CD4-positive, alpha-beta T cell treated with Interferon alpha-2 for 1 hour (primary cell): ENCODE measurements around the gene SEMA4C.

ENCODE experiments used
- DNase-seq, 2 donors: peaks; one replicate each; pipeline ENCODE4 v3.0.0-alpha.2; 2020 to 2022

The SEMA4C gene

DNA sequence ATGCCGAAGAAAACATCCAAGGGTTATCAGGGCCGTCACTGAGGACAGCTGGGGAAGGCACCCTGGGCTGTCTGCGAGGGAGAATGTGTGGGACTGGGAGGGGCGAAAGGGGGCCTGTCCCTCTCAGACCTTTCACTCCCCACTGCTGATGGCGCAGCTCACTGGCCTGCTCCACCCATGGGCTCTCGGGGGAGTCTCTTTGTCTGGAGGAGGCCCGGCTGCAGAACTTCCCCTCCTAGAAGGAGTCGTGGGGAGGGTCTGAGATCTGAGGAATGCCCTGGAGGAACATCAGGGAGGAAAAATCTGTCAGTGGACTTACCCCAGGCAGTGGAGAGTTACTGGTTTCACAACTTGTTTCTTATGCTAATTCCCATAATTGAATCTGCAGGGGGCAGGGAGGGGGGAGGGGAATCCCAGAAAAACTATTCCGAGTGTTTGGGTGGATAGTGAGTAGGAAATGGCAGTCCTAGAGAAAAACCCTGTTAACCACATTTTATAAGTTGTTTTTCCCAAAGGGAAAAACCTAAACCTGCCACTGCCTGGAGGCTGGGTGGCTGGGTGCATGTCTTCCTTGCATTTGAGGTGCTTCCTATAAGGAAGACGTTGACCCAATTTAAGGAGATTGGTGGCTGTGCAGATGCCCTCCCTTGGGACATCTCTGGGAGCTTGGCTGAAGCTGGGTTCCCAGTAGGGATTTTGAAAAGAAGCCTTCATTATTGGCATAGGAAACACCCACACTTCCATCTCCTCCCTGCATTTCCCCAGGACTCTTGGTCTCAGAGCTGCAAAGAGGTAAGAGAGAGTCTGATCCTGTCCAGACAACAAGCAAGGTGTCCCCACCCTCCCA is 11.7 kb upstream of the SEMA4C start:
- DNase-seq: no peak

DNA sequence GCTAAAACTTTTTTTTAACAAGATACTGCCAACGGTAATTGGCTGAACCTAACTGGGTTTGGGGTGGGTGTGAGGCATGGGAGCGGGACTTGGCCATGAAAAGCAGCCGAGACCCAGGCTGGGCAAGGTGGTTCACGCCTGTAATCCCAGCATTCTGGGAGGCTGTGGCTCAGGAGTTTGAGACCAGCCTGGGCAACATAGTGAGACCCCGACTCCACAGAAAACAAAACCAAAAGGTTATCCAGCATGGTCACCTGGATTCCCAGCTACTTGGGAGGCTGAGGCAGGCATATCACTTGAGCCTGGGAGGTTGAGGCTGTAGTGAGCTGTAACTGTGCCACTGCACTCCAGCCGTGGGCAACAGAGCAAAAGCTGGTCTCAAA is 11.0 kb upstream of the SEMA4C start:
- DNase-seq: no peak

DNA sequence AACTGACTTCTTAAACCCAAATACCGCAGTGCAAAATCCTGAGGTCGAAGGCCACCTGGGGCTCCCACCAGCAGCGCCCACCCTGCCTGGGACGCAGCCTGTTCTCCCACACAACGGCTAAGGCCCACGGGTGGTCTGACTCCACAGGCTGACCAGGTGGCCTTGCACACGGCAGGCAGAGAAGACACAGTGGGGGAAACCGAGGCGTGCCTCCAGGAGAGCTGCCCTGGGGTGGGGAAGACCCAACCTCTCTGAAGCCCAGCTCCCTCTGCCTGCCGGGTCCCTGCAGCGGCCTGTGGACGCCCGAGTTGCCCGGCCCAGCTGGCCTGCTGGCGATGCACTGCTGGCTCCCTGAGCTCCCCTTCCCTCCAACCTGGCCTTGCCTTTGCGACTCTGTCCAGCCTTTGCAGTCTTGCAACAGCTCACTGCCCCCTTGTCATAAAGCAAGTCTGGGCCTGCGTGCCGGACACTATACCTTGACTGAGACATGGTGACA is 9.7 kb upstream of the SEMA4C start:
- no peak for DNase-seq

DNA sequence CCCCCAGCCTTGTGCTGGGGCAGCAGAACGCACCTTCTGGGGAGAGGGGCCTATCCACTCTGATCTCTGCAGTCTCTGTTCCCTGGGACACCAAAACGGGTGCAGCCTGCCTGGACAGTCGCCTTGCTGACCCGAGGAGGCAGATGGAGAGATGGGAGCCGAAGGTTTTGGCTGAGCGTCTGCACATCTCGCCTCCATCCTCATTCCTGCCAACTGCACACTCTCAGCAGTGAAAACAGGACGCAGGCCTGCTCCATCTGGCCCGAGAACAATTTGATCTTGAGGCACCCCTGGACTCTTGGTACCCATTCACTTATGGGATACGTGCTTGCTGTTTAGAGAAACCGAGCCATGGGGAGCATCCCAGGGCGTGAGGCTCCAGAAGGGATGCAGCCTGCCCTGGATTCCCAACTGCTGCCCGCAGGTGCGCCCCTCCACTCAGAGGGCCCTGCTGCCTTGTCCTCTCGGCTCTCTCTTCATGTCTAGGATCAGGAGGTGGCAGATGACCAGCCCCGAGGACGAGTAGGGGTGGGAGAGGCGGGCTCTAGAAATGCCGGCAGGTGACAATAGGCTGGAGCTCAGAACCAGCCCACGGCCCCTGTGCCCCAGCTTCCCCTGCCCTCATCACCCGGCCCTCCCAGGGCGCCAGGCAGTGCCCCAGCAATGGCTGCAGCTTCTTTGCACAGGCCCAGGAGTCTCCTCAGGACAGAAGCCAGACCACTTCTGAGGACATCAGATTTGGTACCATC is 9.1 kb upstream of the SEMA4C start:
- DNase-seq: no peak

DNA sequence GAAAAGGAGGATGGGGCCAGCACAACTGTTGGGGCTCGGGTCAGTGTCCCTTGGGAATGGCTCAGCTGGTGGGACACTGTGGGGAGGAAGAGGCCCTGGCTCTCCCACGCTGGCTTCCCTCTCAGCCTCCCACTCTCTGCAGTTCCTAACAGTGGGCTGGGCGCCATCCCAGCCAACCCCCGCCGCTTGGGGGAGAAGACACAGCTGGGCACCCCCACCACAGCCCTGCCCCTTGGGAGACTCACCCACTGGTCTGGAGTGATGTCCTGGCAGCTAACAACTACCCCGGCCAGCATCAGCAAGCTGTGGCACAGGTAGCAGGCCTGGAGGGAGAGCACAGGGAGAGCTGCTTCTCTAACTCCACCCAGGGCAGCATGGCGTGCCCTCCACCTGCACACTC is 8.3 kb upstream of the SEMA4C start:
- DNase-seq: no peak

DNA sequence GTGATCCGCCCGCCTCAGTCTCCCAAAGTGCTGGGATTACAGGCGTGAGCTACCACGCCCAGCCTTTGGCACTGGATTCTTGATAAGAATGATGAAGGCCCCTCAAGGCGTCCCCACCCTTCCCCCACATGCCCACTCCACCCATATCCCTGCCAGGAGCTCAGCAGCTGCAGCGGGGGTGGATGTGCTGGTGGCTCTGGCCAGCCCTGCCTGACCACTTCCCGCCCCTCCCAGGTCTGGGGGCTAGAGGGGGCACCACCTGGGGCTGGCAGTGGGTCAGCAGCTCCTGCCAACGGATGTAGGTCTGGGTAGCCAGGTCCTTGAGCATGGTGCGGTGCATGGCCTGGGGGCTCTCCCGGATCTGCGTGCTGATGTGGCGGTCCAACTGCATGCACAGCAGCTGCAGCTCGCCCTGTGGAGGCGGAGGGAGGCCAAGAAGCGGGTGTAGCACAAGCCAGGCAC is 7.8 kb upstream of the SEMA4C start:
- no peak for DNase-seq

DNA sequence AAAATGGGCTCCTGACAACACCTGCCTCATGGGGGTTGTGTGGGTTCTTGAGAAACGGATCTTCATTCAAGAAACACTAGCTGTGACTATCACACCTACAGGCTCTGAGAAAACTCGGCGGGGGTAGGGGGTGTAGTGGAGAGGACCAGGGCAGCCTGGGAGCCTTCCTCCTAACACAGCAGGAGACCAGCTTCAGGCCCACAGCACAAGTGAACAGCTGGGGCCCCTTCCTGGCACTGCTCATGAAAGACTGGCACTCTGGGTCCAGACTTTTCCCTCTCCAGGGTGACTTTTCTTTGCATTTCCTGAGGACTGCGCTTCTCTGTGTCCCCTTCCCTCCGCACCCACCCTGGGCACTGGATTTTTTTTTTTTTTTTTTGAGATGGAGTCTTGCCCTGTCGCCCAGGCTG is 7.2 kb upstream of the SEMA4C start:
- no peak for DNase-seq

DNA sequence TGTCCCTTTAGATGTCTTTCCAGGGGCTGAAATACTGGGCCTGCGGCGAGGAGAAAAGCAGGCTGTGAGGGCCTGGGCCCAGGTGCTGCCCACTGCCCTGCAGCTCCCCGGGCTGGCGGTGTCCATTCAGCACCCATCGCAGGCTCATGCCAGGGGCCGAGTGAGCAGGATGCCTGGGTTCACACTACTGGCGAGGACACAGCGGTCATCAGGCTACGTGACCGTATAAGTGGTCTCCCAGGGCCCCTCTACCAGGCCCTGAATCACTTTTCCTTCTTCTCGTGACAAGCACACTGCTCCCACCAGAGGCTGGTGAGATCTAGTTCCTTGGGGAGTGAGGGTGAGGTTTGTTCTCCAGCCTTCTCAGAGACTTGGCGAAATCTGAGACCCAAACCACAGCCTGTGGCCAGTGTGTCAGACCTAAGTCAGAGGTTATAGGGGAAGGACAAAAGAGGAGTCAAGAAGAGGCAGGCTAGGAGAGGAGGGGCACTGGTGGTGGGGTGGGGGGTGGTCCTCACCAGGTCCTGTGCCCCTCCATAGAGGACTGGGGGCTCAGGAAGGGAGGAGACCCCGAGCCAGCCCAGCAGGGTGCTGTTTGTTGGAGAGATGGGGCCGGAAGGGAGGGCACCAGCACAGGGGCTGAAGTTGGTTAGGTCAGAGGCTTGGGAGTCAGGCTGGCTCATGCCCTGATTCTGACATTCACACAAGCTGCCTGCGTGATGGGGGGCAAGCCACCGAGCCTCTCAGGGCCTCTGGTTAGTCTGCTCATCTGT is 6.6 kb upstream of the SEMA4C start:
- no peak for DNase-seq

DNA sequence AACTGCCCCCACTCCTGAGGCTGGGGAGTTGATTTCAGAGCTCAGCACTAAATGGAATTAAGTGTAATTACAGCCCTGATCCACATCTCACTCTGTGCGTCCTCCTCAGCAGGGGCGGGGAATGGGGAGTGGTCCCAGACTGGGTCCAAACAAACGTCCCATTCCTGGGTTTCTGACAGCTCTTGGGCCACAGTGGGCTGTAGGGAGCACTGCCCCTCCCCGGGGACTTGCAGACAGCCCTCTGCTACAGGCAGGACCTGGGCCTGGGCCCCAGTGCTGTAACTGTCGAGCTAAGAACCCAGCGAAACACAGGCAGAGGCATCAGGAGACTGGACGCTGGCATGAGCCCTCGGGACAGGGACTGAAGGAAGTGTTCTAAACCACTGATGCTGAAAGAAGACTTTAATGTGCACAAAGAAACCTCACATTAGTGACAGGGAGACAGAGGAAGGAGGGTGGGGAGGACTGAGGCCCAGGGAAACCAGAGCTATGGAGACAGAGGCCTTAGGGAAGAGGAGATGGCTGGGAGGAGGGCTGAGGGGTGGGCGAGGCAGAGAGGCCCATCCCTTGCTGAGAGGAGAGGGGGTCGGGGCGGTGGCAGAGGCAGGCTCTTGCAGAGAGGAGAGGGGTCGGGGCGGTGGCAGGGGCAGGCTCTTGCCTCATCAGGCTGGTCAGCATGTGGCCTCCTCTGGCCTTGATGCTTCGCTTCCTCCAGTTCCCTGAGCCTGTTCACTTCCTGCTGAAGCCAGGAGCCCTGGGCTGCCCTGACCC is 5.8 kb upstream of the SEMA4C start:
- no peak for DNase-seq

DNA sequence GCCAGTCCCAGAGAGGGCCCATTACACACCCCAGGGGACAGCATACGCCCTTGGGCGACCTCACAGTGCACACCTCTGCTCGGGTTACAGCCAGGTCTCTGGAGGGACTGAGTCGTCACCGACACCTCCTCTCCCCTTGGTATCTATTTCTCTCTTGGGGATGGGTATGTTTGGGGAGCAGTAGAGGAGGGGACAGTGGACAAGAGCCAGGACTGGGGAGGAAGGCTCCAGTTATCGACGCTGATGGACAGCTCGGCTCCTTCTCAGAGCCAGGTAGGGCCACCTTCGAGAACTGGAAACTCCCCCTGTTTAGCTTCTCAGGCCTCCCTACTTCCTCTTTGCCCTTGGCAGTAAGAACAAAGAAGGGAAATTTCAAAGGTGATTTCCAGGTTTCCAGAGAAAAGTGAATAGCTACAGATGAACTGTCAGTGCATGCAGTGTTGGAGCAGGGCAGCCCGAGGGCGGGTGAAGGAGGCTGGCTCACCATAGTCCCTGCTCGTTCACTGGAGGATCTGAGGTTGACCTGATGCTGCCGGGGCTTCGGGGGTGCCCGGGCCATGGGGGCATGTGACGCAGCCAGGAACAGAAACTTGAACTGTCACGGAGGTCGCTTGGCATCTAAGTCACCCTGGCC is 4.4 kb upstream of the SEMA4C start:
- DNase-seq: peak in 1 of 2 donors; percentile 37

DNA sequence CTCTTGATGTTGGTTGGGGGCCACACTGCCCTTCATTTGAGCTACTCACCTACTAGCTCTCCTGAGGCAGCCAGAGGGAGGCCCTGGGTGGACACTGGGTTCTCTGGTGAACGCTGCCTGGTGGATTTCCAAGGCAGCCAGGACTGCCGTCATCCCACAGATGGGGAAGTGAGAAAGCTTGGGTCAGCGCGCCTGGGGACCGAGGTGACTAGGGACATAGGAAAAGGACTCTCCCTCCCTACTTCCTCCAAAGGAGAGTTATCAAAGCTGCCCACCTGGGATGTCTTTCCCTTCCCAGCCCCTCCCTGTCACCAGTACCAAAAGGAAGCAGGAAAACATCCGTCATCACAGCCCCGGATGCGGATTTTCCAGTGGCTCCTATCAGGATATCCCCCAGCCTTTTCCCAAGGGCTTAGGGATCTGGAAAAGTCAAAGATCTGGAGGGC is 3.8 kb upstream of the SEMA4C start:
- peak in 1 of 2 donors; percentile 29 for DNase-seq

DNA sequence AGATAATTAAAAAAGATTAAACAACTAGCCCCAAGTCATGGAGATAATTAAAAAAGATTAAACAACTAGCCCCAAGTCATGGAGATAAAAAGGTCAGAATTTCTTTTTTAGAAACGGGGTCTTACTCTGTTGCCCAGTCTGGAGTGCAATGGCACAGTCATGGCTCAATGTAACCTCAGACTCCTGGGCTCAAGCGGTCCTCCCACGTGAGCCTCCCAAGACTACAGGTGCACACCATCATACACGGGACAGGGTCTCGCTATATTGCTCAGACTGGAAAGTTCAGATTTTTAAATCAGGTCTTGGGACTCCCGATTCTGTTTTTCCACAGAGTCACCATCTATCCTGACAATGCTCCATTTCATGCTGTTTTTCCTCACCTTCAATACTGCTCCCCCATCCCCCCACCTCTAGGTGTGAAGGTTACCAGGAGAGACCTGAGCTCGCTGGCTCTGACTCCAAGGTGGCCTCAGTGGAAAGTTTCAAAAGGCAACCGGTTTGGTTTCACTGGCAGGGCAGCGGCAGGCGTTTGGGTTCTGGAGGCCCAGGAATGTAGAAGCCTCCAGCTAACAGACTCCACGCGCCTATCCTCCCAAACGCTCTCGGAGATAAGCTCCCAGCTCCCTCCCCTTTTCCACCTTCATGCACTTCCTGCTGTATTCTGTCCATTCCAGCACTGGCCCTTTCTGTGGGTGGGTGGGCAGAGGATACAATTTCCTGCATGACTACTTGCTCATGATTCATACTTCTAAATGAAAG is 2.9 kb upstream of the SEMA4C start:
- no peak for DNase-seq

DNA sequence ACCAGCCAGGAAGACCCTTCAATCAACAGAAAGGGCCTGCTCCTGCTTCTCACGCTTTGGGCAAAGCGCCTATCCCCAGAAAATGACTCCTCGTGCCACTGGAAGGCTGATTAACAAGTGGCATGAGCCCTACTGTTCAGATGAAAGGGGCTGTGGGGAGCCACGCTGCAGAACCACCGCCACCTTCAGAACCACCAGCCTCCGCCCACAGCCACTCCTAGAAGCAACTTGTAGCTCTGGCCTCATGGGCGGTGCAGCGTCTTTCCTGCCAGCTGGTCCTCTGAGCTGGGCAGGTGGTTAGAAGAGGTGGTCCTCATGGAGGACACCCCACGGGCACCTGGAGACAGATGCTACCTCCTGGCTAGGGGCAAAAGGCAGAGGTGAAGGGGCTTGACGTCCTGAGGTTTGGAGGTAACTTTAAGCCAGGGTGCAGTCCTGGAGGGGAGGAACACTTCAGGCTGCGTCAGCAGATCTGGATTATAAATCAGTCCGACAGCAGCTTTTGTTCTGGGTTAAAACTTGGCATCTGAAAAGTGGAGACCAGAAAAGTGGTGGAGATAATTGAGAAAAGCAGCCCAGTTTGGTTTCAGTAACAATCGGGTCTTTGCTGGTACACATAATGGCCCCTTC is 861 bp upstream of the SEMA4C start:
- DNase-seq: peak; percentile 43 to 73

DNA sequence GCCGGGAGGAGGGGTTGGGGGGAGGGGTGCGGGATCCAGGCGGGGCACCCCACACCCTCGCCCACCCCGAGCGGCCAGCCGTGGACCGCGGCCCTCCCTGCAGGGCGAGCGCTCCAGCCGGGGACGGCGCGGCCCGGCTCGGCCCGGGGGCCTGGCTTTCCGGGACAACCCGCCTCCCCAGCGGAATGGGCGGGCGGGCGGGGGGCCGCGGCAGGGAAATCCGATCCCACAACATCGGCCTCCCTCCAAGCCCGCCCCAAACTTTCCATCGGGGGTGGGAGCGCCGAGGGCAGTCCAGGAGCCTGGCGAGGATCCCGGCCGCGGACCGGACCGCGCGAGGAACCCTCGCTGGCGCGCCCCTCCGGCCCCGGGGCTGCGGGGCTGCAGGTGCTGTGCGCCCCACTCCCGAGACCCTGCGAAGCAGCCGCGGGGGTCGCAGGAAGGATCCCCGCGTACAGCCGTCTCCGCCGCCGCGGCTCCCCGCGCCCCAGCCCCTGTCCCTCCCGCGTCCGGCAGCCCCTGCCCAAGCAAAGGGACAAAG is 529 bp downstream of the SEMA4C start:
- DNase-seq: no peak

DNA sequence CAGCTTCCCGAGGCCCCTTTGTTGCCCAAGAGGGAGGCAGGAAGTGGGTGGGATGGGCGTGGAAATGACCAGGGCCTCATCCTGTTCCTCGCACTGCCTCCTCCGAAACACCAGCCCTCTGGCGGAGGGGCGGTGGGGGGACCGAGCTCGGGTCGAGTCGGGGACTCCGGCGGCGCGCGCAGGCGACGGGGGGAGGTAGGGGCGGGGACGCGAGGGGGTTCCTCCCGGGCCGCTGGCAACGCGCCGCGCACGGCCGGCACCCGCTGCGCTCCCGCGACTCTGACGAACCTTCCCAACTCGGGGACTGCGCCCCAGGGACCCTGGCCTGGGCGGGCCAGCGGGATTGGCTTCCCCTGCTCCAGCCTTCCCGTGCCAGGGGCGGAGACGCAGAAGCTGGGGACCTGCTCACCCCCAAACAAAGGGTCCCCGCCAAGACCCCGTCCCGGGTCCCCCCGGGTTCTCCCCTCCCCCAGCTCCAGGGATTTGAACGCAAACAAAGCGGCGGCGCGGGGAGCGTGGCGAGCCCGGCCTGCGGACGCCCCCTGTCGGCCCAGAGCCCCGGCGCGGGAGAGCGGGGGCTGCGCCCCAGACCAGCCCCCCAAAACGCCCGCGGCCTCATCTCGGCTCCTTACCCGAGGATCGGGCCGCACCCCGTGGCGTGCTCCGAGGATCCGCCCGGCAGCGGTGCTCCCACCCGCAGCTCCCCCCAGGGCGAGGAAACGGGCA is 1.2 kb downstream of the SEMA4C start:
- DNase-seq: peak; percentile 46 to 71

DNA sequence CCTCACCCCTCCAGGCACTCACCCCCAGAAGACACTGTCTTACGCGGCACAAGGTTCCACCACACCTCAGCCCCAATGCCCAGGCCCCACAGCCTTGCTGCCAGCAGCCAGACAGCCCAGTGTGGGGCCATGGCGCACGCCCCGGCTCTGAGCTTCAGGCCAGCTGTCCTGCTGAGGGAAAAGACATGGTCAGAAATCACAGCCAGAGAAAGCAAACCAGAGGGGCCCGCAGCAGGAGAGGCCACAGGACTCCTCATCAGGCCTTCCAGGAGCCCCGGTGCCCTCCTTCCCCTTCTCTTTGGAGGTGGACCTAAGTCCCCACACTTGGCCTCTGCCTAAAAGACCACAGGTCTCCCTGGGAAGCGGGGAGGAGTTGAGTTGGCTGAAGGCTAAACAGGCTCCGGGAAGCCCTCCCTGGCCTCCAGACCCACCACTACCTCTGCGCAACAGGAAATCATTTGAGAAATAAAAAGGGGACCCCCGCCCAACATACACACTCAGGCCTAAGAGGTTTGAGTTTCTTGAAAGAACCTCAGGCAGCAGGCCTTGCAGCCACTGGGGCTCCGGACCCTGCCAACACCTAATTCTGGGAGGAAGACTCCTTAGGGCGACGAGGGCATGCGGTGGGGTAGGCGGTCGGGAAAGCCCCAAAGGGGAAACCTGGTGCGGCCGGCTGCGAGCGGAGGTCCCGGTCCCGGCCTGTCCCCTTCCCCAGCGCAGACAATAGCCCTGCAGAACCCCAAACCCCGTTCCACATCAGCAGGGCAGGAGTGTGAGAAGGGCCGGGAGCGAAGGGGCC is 1.9 kb downstream of the SEMA4C start:
- DNase-seq: no peak

DNA sequence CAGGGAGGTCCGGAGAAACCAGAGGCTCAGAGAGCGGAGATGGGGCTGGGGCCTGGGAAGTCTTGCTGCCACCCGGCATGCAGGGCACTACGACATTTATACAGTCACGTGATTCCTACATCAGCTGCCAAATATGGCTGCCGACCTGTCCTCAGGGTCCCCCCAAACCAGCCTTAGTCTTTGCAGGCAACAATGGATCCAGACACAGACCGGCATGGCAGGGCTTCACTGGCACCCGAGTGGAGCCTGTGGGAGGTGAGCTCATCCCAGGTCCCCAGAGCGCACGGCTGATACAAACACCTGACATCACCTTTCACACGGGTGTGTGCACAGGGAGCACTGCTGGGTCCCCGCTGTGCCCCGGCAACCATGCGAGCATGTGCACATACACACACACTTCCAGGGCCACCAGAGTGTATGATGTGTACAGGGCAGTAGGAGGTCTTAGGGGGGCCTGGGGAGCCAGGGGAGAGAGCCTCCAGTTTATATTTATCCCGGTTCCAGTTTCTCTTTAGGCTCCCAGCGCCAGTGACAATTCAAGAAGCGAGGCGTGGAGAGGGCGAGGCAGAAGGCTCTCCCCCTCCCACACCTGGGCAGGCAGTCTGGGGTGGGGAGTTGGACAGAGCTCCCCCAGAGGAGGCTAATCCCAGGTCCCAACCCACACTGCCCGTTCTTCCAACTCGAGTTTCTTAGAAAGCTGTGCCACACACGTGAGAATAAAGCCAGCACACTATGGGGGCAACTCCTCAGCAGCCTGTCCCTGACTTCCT is 2.7 kb downstream of the SEMA4C start:
- DNase-seq: no peak

DNA sequence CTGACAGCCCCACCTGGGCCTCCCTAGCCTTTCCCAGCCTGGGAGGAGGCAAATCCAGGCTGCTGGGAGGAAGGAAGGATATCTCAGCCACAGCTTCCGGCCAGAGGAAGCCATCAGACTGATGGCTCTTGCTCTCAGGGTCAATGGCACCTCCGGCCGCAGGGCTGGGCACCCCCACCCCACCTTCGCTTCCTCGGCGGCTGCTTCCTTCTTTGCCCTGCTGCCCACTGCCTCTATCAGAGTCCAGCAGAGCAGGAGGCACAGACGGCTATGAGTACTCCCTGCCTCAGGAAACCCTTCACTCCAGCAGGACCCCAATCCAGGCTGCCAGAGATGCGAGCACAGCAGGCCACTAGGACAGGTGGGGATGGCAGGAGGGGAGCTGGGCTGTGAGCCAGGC is 3.3 kb downstream of the SEMA4C start:
- DNase-seq: no peak
